Choroid plexus epithelial cell (primary cell): ENCODE results near the gene AGTRAP.

Experiments used
- DNase-seq: peaks from one replicate; pipeline ENCODE4 v3.0.0-alpha.2; 2010; ENCODE audit warnings: low read depth
- H3K4me3 ChIP-seq: 2 replicates; pipeline ENCODE4 v1.5.1; 2011; ENCODE audit warnings: low read depth, mild to moderate bottlenecking, control low read depth, low read length, moderate library complexity
- TF ChIP-seq, protein P1 (sequence below): conservative IDR thresholded peaks from 2 replicates; pipeline ENCODE4 v1.5.1; 2011; ENCODE audit warnings: low read depth, mild to moderate bottlenecking, control low read depth, inconsistent platforms, low read length, moderate library complexity

AGTRAP gene

DNA sequence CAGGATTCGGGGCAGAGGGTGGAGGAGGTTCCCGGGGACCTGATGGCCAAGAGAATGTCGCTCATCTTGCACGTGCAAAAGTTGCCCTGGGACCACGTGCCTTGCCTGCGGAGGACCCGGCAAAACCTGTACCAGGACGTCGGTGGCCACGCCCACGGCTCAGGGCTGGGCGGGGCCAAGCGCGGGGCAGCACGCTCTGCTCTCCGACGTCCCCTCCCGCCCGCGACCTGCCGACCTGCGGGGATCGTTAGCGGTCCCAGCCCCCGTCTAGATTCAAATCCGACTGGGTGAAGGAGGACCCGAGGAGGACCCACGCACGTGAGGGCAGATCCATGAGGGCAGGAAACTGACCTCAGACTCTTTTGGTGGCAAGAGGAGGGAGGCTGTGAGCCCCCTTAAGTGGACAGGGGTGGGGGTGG lies 26.1 kb downstream of the AGTRAP start, which contains the start of gene C1orf167:
Gene C1orf167 (plus strand): TSS at position 206 of the 419 bp plus-strand sequence. CDS start 2,208 bp downstream, outside the sequence.
- no peak within 1 kb of the TSS for H3K4me3 ChIP-seq
- DNase-seq, result no peak
- TF ChIP-seq, protein P1, sequence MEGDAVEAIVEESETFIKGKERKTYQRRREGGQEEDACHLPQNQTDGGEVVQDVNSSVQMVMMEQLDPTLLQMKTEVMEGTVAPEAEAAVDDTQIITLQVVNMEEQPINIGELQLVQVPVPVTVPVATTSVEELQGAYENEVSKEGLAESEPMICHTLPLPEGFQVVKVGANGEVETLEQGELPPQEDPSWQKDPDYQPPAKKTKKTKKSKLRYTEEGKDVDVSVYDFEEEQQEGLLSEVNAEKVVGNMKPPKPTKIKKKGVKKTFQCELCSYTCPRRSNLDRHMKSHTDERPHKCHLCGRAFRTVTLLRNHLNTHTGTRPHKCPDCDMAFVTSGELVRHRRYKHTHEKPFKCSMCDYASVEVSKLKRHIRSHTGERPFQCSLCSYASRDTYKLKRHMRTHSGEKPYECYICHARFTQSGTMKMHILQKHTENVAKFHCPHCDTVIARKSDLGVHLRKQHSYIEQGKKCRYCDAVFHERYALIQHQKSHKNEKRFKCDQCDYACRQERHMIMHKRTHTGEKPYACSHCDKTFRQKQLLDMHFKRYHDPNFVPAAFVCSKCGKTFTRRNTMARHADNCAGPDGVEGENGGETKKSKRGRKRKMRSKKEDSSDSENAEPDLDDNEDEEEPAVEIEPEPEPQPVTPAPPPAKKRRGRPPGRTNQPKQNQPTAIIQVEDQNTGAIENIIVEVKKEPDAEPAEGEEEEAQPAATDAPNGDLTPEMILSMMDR, result no peak

DNA sequence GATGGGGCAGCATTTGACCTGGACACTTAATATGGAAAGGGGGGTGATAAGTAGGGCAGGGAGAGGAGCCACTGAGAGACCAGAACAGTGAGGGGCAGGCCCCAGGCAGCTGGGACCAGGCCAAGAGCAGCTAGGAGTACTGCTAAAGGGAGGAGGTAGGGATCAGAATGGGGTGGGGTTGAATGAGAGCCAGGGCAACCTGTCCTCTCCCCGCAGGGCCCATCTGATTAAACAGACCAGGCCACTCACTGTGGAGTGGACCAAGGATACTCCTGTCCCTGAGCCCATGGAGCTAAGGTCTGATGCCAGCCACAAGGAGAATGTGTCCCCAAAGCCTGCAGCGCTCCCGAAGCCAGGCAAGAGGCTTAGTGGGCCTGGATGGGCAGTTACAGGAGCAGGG lies 28.2 kb downstream of the AGTRAP start:
- DNase-seq, result no peak
- TF ChIP-seq, protein P1, result no peak
- no peak overlapping the region for H3K4me3 ChIP-seq

DNA sequence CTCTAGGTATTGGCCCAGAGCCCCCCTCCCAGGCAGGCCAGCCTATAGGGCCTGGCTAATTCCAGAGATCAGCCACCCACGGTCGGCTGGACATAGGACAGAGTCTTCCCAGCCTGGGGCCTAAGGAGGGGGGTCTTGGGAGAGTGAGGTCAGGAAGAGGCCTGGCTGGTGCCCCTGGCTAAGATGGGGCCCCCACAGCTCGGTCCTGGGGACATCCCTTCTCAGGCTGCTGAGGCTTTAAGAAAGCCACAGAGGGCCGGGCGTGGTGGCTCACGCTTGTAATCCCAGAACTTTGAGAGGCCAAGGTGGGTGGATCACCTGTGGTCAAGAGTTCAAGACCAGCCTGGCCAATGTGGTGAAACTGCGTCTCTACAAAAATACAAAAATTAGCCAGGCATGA lies 28.6 kb downstream of the AGTRAP start:
- DNase-seq, result no peak
- no peak overlapping the region for H3K4me3 ChIP-seq
- TF ChIP-seq, protein P1, result no peak

DNA sequence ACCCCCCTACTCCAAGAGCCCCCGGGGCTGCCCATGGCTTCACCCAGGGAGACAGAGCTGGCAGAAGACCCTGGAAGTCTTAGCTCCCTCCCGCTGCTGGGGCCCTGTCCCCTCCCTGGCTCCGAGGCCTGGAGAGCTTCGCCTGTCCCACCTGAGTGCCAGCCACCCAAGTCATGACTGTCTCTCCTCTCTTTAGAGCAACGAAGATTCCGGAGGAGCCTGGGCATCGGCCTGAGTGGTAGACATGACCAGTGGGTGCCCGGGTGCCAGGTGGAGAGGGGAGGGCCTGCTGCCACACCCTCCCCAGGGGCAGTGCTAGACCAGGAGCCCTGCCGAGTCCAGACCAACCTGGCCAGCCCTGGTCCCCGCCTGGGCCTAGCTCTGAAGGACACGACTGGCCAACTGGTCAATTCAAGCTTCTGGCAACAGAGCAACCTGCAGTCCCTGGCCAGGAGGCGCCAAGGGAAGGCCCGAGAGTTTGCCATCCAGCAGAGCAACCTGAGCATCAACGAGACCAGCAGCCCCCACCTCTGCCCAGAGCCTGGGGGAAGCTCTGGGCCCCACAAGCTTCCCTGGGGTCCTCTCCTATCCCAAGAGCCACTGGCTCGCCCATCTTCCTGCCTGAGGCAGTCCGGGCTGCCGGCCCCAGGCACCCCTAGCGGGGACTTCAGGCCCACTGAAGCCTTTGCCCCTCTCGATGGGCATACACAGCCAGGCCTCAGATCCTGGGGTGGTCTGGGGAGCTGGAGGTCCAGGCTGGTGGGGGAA lies 29.9 kb downstream of the AGTRAP start:
- TF ChIP-seq, protein P1, result no peak
- no peak overlapping the region for H3K4me3 ChIP-seq
- no peak for DNase-seq

DNA sequence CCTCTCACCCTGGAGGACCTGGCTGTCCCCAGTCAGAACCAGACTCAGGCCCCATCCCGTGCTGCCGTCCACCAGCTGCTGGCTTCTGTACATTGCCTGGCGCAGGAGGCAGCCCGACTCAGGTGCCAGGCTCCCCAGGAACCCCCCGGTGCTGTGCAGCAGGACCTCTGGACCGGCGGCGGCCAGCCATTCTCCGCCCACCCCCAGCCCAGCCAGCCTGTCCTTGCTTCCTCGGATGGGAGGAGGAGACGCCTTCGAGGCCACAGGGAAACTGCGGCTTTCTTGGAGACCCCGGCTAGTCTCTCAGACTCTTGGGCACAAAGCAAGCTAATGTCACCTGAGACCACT lies 30.5 kb downstream of the AGTRAP start:
- TF ChIP-seq, protein P1, result no peak
- DNase-seq, result no peak
- H3K4me3 ChIP-seq, result no peak overlapping the region

DNA sequence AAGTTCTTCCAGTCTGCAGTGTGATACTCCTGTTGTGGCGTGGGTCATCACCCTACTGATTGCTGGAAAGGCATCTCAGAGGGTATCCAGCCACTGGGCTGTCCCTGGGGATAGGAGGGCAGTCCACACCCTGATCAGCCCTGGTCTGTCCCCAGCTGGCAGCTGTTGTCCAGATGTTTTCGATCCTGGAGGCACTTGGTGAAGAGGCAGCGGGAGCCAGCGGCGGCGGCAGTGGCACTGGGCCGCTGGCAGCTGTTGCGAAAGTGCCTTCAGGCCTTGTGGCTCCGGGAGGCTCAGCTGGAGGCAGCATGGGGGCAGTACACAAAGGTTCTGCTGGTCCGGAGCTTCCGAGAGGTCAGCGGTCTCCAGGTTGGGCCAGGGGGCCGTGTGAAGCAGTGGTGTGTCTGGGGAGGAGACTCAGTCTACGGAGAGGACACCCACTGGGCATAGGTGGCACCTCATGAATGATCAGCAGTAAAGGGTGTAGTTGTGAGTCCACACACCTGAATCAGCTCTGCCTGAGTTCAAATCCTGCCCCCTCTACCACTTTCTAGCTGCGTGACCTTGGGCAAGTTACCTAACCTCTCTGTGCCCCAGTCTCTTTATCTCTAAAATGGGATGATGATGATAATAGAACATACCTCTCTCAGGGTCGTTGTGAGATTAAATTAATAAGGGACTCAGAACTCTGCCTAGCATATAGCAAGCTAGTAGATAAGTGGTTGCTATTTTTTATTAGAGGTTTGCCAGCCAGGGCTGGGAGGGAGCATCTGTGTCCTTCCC lies 32.2 kb downstream of the AGTRAP start:
- TF ChIP-seq, protein P1, result no peak
- H3K4me3 ChIP-seq, result no peak overlapping the region
- no peak for DNase-seq
